Measurements from ENCODE around the gene UNC13A.

Gene UNC13A

GRCh38 chr19:17721111-17721628 is 33.0 kb upstream of the UNC13A start:
- Histone ChIP-seq H4K20me1 (ENCODE audit: insufficient read depth, low read length, poor library complexity, severe bottlenecking) (peaks cover 31% of the 10 kb centered on the region), H3K9me2 (replicated peaks; ENCODE audit: low read depth, low read length) (no peaks in the 10 kb centered on the region), H3K79me2 (ENCODE audit: insufficient read depth, low read length) (peaks cover 58% of the 10 kb centered on the region), H3K9ac (ENCODE audit: low read depth, low read length, poor library complexity, severe bottlenecking) (peak overlapping the region; percentile 84), H3F3A (ENCODE audit: low read depth) (no peaks in the 10 kb centered on the region), H3K36me3 (ENCODE audit: insufficient read depth, low read length) (peaks cover 26% of the 10 kb centered on the region; the same call in 1 of the 2 replicates), H3K4me3 (ENCODE audit: low read length, poor library complexity, severe bottlenecking) (peak overlapping the region; percentile 90), H3K4me2 (ENCODE audit: low read depth, low read length, poor library complexity, severe bottlenecking) (peak overlapping the region; percentile 87), H3K9me3 (ENCODE audit: insufficient read depth, low read depth, low read length) (no peaks in the 10 kb centered on the region), H3K4me1 (ENCODE audit: insufficient read depth, low read length, poor library complexity, severe bottlenecking) (peaks cover 30% of the 10 kb centered on the region), H2AFZ (ENCODE audit: low read length) (no peak overlapping the region), H3K27me3 (ENCODE audit: insufficient read depth, low read length, poor library complexity, severe bottlenecking) (no peaks in the 10 kb centered on the region)
- TF ChIP-seq EZH2phosphoT487 (IDR thresholded peaks at IDR 0.05; ENCODE audit: borderline replicate concordance) (no peak), CTCF (conservative IDR thresholded peaks at IDR 0.05; ENCODE audit: low read length) (no peak)

- no peaks in the 10 kb centered on the region for H3K9me2 ChIP-seq (replicated peaks; ENCODE audit: low read depth, low read length)
- peak overlapping the region; percentile 90 for H3K4me3 ChIP-seq (ENCODE audit: low read length, poor library complexity, severe bottlenecking)
- H3K36me3 ChIP-seq (ENCODE audit: insufficient read depth, low read length) = peaks cover 19% of the 10 kb centered on the region; the same call in 1 of the 2 replicates
- H3K27me3 ChIP-seq (ENCODE audit: insufficient read depth, low read length, poor library complexity, severe bottlenecking) = no peaks in the 10 kb centered on the region
- H3K9ac ChIP-seq (ENCODE audit: low read depth, low read length, poor library complexity, severe bottlenecking) = peak overlapping the region; percentile 84
- peaks cover 29% of the 10 kb centered on the region for H4K20me1 ChIP-seq (ENCODE audit: insufficient read depth, low read length, poor library complexity, severe bottlenecking)
- H3K9me3 ChIP-seq (ENCODE audit: insufficient read depth, low read depth, low read length) = no peaks in the 10 kb centered on the region
- no peaks in the 10 kb centered on the region for H3F3A ChIP-seq (ENCODE audit: low read depth)
- H3K4me1 ChIP-seq (ENCODE audit: insufficient read depth, low read length, poor library complexity, severe bottlenecking) = peaks cover 30% of the 10 kb centered on the region
- no peak overlapping the region for H2AFZ ChIP-seq (ENCODE audit: low read length)
- H3K79me2 ChIP-seq (ENCODE audit: insufficient read depth, low read length) = peaks cover 58% of the 10 kb centered on the region
- peak overlapping the region; percentile 87 for H3K4me2 ChIP-seq (ENCODE audit: low read depth, low read length, poor library complexity, severe bottlenecking)
- TF ChIP-seq EZH2phosphoT487 (IDR thresholded peaks at IDR 0.05; ENCODE audit: borderline replicate concordance) (no peak), CTCF (conservative IDR thresholded peaks at IDR 0.05; ENCODE audit: low read length) (no peak)
These were observed 32.3 kb upstream of the UNC13A start for GRCh38 chr19:17720440-17720839.

- Histone ChIP-seq H3K36me3 (ENCODE audit: insufficient read depth, low read length) (peaks cover 13% of the 10 kb centered on the region; the same call in 1 of the 2 replicates), H3K4me1 (ENCODE audit: insufficient read depth, low read length, poor library complexity, severe bottlenecking) (peaks cover 30% of the 10 kb centered on the region), H3K79me2 (ENCODE audit: insufficient read depth, low read length) (peaks cover 54% of the 10 kb centered on the region), H3K4me2 (ENCODE audit: low read depth, low read length, poor library complexity, severe bottlenecking) (peak overlapping the region; percentile 87), H4K20me1 (ENCODE audit: insufficient read depth, low read length, poor library complexity, severe bottlenecking) (peaks cover 23% of the 10 kb centered on the region), H2AFZ (ENCODE audit: low read length) (no peak overlapping the region), H3K4me3 (ENCODE audit: low read length, poor library complexity, severe bottlenecking) (peak overlapping the region; percentile 90), H3K9ac (ENCODE audit: low read depth, low read length, poor library complexity, severe bottlenecking) (peak overlapping the region; percentile 84), H3K9me3 (ENCODE audit: insufficient read depth, low read depth, low read length) (no peaks in the 10 kb centered on the region), H3F3A (ENCODE audit: low read depth) (no peaks in the 10 kb centered on the region), H3K9me2 (replicated peaks; ENCODE audit: low read depth, low read length) (no peaks in the 10 kb centered on the region), H3K27me3 (ENCODE audit: insufficient read depth, low read length, poor library complexity, severe bottlenecking) (no peaks in the 10 kb centered on the region)
- TF ChIP-seq EZH2phosphoT487 (IDR thresholded peaks at IDR 0.05; ENCODE audit: borderline replicate concordance) (no peak), CTCF (conservative IDR thresholded peaks at IDR 0.05; ENCODE audit: low read length) (no peak)
These were observed 31.7 kb upstream of the UNC13A start for GRCh38 chr19:17719730-17720400.
